Mesendoderm (in vitro differentiated cells): Measurements from ENCODE around the gene PCK2.

ENCODE experiments used
- DNase-seq: peaks from one replicate; pipeline ENCODE4 v3.0.0; 2013
- H2AK5ac ChIP-seq: 2 replicates; pipeline ENCODE4 v1.6.1; 2013; ENCODE audit warnings: low read length, inconsistent platforms
- H2BK120ac ChIP-seq: 2 replicates; pipeline ENCODE4 v1.6.1; 2013; ENCODE audit warnings: low read depth, mild to moderate bottlenecking, low read length, moderate library complexity, mixed read lengths
- H2BK15ac ChIP-seq: replicated peaks from 2 replicates; pipeline ENCODE4 v1.6.1; 2013; ENCODE audit warnings: low read depth, mild to moderate bottlenecking, moderate library complexity
- H2BK5ac ChIP-seq: 2 replicates; pipeline ENCODE4 v1.6.1; 2013; ENCODE audit warnings: low read length, inconsistent platforms
- H3K18ac ChIP-seq: 2 replicates; pipeline ENCODE4 v1.6.1; 2013; ENCODE audit warnings: mild to moderate bottlenecking, low read length, mixed read lengths
- H3K23ac ChIP-seq: one replicate; pipeline ENCODE4 v1.6.1; 2013; ENCODE audit warnings: low read length
- H3K27ac ChIP-seq: 2 replicates; pipeline ENCODE4 v1.5.1; 2013; ENCODE audit warnings: low read depth, mild to moderate bottlenecking, inconsistent platforms, low read length, moderate library complexity
- H3K27me3 ChIP-seq: 2 replicates; pipeline ENCODE4 v1.6.1; 2013; ENCODE audit warnings: low read length, control low read depth, mild to moderate bottlenecking, inconsistent platforms; ENCODE audit not compliant: insufficient read depth, poor library complexity
- H3K36me3 ChIP-seq: 2 replicates; pipeline ENCODE4 v1.6.1; 2013; ENCODE audit warnings: low read length, inconsistent platforms; ENCODE audit not compliant: control insufficient read depth, insufficient read depth
- H3K4ac ChIP-seq: one replicate; pipeline ENCODE4 v1.6.1; 2013; ENCODE audit warnings: low read depth, mild to moderate bottlenecking, low read length, moderate library complexity
- H3K4me1 ChIP-seq: 2 replicates; pipeline ENCODE4 v1.6.1; 2013; ENCODE audit warnings: low read depth, low read length, inconsistent platforms; ENCODE audit not compliant: control insufficient read depth
- H3K4me2 ChIP-seq: 2 replicates; pipeline ENCODE4 v1.6.1; 2013; ENCODE audit warnings: low read length
- H3K4me3 ChIP-seq: 2 replicates; pipeline ENCODE4 v1.5.1; 2013; ENCODE audit warnings: mild to moderate bottlenecking, low read length
- H3K56ac ChIP-seq: one replicate; pipeline ENCODE4 v1.6.1; 2013; ENCODE audit warnings: low read length
- H3K79me1 ChIP-seq: 2 replicates; pipeline ENCODE4 v1.6.1; 2013; ENCODE audit warnings: low read length, inconsistent platforms
- H3K79me2 ChIP-seq: 2 replicates; pipeline ENCODE4 v1.6.1; 2013; ENCODE audit warnings: mild to moderate bottlenecking, low read length; ENCODE audit not compliant: control insufficient read depth, insufficient read depth
- H3K9ac ChIP-seq: 2 replicates; pipeline ENCODE4 v1.6.1; 2013; ENCODE audit warnings: low read length, inconsistent platforms
- H4K5ac ChIP-seq: one replicate; pipeline ENCODE4 v1.6.1; 2013; ENCODE audit warnings: low read length
- H4K8ac ChIP-seq: one replicate; pipeline ENCODE4 v1.6.1; 2013; ENCODE audit warnings: low read depth, mild to moderate bottlenecking, control low read depth, low read length, moderate library complexity
- WGBS: extraction: QIAGEN DNeasy Blood & Tissue Kit; methylation state at CpG from one replicate; pipeline ENCODE4 v1.1.7; 2013; ENCODE audit warnings: low lambda C conversion rate, missing lambda C conversion rate; ENCODE audit not compliant: insufficient coverage; ENCODE audit errors: extremely low coverage; 5-methylcytosine and 5-hydroxymethylcytosine counted together

PCK2 gene

DNA sequence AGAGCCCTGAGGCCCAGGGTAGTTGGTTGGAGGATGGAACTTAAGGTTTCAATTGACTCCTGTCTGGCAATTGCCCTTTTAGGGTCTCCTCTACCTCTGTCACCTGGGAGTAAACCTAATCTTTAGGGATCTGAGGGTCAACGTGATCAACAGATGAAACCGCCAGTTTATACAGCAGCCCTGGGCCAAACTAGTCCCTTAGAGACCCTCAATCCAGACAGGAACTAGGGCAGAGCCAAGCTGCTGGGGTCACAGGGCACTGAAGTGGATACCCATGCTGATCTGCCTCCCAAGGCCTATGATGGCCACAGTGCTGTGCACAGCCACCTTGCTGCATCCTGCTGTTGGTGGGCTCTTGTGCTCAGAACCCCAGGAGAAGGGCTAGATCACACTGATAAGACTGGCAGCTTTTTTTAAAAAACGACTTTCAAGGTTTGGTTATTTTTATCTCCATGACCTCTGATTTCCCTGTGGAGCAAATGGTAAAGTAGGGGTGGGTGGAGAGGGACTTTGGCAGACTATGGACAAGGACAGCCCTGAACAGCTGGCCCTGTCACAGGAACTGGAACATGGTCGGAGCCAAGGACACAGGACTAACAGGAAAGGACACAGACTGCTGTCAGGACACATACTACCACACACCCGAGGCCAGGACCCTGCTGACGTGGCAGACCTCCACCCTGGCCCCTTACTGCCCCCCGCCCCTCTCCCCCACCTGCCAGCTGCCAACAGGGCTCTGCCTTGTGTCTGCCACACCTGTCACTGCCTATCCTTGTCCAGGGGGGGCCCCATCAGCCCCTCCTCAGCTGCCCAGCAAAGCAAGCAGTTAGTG lies 36.8 kb downstream of the PCK2 start:
- Histone ChIP-seq H3K4ac (no peak overlapping the region), H3K23ac (no peak overlapping the region), H2BK120ac (no peak overlapping the region), H3K4me3 (no peak overlapping the region), H3K56ac (no peak overlapping the region), H4K5ac (no peak overlapping the region), H3K36me3 (no peaks in the 10 kb centered on the region), H3K4me2 (no peak overlapping the region), H3K79me1 (no peaks in the 10 kb centered on the region), H2BK5ac (no peak overlapping the region), H2AK5ac (no peak overlapping the region), H3K79me2 (no peaks in the 10 kb centered on the region), H3K27me3 (no peaks in the 10 kb centered on the region), H3K4me1 (no peaks in the 10 kb centered on the region), H3K27ac (no peak overlapping the region), H3K9ac (no peak overlapping the region), H4K8ac (no peak overlapping the region), H2BK15ac (no peak overlapping the region), H3K18ac (no peak overlapping the region)
- no CpG with 5 or more reads among the region's 7 CpGs for WGBS
- no peak for DNase-seq

DNA sequence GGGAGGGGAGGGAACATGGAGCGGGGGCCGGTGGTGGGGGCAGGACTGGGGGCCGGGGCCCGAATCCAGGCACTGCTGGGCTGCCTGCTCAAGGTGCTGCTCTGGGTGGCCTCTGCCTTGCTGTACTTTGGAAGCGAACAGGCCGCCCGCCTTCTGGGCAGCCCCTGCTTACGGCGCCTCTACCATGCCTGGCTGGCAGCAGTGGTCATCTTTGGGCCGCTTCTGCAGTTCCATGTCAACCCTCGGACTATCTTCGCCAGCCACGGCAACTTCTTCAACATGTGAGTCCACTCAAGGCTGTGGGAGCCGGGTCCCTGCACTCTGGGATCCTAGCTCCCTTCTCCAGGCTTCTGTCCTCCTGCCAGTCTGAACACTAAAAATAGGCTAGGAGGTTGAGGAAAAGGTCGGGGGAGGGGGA lies 37.4 kb downstream of the PCK2 start:
- Histone ChIP-seq H3K23ac (no peak overlapping the region), H2BK5ac (no peak overlapping the region), H3K79me1 (no peaks in the 10 kb centered on the region), H3K18ac (no peak overlapping the region), H2AK5ac (no peak overlapping the region), H4K5ac (no peak overlapping the region), H2BK15ac (no peak overlapping the region), H4K8ac (no peak overlapping the region), H3K27me3 (no peaks in the 10 kb centered on the region), H3K4me1 (peaks cover under 1% of the 10 kb centered on the region), H3K27ac (no peak overlapping the region), H3K4me3 (no peak overlapping the region), H3K56ac (no peak overlapping the region), H3K4ac (no peak overlapping the region), H3K79me2 (no peaks in the 10 kb centered on the region), H3K36me3 (no peaks in the 10 kb centered on the region), H3K9ac (no peak overlapping the region), H2BK120ac (no peak overlapping the region), H3K4me2 (no peak overlapping the region)
- WGBS, result no CpG with 5 or more reads among the region's 15 CpGs
- DNase-seq, result no peak

DNA sequence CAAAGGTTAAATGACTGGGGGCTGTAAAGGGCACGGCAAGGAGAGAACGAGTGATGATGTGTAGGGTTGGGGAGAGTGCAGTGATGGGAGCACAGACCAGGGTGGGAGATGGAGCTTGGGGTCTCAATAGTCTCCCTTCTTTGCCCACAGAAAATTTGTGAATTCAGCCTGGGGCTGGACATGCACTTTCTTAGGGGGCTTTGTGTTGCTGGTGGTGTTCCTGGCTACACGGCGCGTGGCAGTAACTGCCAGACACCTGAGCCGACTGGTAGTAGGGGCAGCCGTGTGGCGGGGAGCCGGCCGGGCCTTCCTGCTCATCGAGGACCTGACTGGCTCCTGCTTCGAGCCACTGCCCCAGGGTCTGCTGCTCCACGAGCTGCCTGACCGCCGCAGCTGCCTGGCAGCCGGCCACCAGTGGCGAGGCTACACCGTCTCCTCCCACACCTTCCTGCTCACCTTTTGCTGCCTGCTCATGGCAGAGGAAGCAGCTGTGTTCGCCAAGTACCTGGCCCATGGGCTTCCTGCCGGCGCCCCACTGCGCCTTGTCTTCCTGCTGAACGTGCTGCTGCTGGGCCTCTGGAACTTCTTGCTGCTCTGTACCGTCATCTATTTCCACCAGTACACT lies 38.1 kb downstream of the PCK2 start:
- no peak overlapping the region for H3K4ac ChIP-seq
- no peak overlapping the region for H3K27ac ChIP-seq

DNA sequence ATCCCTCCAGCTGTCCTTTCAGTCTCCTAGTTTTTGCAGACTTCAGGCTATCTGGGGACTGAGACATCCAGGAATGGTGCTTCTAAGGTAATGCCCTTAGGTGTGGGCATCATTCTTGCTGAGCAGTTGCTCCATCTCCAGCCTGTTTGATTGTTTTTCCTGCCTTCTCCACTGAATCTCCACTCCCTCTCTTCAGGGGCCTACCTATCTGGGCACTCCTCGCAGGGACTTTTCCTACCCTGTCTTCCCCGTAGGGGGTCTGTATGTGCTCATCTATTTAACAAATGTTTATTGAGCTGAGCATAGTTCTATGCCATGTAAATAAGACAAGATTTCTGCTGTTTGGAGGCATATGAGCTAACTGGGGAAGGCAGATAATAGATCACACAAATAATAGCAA lies 38.9 kb downstream of the PCK2 start:
- H3K4me2 ChIP-seq, result no peak overlapping the region
- H3K27me3 ChIP-seq, result no peaks in the 10 kb centered on the region
- no peak overlapping the region for H2BK15ac ChIP-seq
- H4K5ac ChIP-seq, result no peak overlapping the region
- H2BK120ac ChIP-seq, result no peak overlapping the region
- no peak overlapping the region for H2AK5ac ChIP-seq
- no peak overlapping the region for H3K23ac ChIP-seq
- H3K18ac ChIP-seq, result no peak overlapping the region
- no peak overlapping the region for H3K56ac ChIP-seq
- no peaks in the 10 kb centered on the region for H3K79me2 ChIP-seq
- no peaks in the 10 kb centered on the region for H3K36me3 ChIP-seq
- H3K4ac ChIP-seq, result no peak overlapping the region
- no peak overlapping the region for H2BK5ac ChIP-seq
- DNase-seq, result no peak
- WGBS, result no CpG with 5 or more reads among the region's 2 CpGs
- peaks cover 1% of the 10 kb centered on the region for H3K4me1 ChIP-seq
- H3K4me3 ChIP-seq, result no peak overlapping the region
- no peaks in the 10 kb centered on the region for H3K79me1 ChIP-seq
- H3K9ac ChIP-seq, result no peak overlapping the region
- H4K8ac ChIP-seq, result no peak overlapping the region
- H3K27ac ChIP-seq, result no peak overlapping the region

More for the DNA sequence above, 38.1 kb downstream of the PCK2 start:
- Histone ChIP-seq H3K9ac (no peak overlapping the region), H3K27me3 (no peaks in the 10 kb centered on the region), H3K4me2 (no peak overlapping the region), H3K79me2 (no peaks in the 10 kb centered on the region), H3K36me3 (no peaks in the 10 kb centered on the region), H3K56ac (no peak overlapping the region), H4K5ac (no peak overlapping the region), H3K18ac (no peak overlapping the region), H4K8ac (no peak overlapping the region), H3K23ac (no peak overlapping the region), H2AK5ac (no peak overlapping the region), H2BK5ac (no peak overlapping the region), H3K4me3 (no peak overlapping the region), H2BK120ac (no peak overlapping the region), H3K79me1 (no peaks in the 10 kb centered on the region), H2BK15ac (no peak overlapping the region), H3K4me1 (peaks cover 1% of the 10 kb centered on the region)
- DNase-seq, result no peak
- no CpG with 5 or more reads among the region's 24 CpGs for WGBS

GRCh38 chr14:24133735-24134134 lies 39.6 kb downstream of the PCK2 start:
- no peak for DNase-seq

More at GRCh38 chr14:24133735-24134134, 39.6 kb downstream of the PCK2 start:
- Histone ChIP-seq H3K36me3 (peaks cover 1% of the 10 kb centered on the region), H2BK120ac (no peak overlapping the region), H3K9ac (no peak overlapping the region), H4K5ac (no peak overlapping the region), H3K79me1 (no peaks in the 10 kb centered on the region), H3K56ac (no peak overlapping the region), H2AK5ac (no peak overlapping the region), H3K79me2 (no peaks in the 10 kb centered on the region), H2BK15ac (no peak overlapping the region), H3K4me1 (peaks cover 1% of the 10 kb centered on the region), H4K8ac (no peak overlapping the region), H3K4me3 (no peak overlapping the region), H3K4me2 (no peak overlapping the region), H3K27me3 (no peaks in the 10 kb centered on the region), H3K18ac (no peak overlapping the region), H3K23ac (no peak overlapping the region), H3K4ac (no peak overlapping the region), H2BK5ac (no peak overlapping the region), H3K27ac (no peak overlapping the region)
- WGBS, result no CpG with 5 or more reads among the region's 1 CpG
